ENCODE data around the gene KCNG1.
A peak's percentile ranks its signal among the peaks of the same experiment; 100 is the strongest.
"Not testable (repeated sequence)": the region's sequence is repeated elsewhere in the genome, so short reads cannot be mapped to it uniquely, and the experiment has no call there.

Gene KCNG1

DNA sequence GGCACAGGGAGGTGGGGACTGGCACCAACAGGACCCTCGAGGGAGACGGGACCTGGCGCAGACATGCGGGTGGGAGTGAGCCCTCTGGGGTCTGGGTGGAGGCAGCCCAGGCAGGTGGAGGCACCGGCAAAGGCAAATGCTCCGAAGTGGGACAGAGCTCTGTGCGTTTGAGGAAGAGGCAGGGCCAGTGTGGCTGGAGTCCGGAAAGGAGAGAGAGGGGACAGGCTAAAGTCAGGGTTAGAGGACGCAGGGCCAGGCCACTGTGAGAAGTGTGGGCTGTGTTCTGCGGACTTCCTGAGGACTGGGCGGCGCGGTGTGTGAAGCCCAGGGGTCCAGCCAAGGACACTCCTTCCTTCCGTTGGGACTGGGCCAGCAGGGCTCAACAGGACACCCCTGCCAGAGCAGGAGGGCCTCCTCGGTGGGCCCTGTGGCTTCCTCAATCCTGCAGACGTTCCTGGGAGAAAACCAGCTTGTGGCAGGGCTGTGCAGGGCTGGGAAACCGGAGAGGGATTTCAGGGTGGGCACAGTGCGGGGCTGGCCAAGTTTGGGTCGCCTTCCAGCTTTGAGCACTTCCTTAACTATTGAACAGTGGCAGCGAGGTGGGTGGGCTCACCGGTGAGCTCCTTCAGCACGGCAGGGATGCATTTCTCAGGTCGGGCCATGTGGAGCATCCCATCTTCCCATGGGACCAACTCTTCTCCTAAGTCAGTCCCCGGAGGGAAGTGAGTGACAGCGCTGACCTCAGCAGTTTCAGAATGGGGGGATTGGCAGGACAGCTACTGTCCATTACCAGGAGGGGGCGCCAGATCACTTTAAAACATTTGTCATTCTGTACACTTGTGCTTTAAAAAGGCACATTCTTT is 41.8 kb downstream of the KCNG1 start:
- DNase-seq = peak; percentile 89

DNA sequence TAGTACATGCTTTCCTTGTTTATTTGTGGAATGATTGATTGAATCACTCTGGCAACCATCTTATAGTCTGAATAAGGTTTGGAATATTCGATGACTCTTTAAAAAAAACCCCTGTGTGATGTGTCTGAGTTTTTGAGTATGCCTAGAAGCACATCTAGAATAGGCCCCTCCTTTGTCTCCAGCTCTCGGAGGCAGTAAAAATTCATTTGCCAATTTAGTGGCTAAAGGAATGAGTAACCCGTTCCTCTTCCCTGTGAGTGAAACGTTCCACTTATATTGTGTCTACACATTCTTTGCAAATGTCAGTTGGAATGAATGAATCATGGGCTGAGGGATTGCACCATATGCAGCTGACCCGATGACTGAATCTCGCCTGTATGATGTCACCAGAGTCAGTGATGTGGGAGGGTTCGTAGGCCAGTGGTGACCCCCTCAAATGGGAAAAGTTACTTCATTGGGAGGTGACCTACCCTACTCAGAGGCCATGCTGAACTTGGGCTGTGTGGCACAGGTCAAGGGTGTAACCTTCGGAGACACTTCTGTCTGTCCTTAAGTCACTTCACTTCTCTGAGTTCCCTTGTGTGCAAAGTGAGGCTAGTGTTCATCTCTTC is 42.7 kb downstream of the KCNG1 start:
- DNase-seq = no peak

DNA sequence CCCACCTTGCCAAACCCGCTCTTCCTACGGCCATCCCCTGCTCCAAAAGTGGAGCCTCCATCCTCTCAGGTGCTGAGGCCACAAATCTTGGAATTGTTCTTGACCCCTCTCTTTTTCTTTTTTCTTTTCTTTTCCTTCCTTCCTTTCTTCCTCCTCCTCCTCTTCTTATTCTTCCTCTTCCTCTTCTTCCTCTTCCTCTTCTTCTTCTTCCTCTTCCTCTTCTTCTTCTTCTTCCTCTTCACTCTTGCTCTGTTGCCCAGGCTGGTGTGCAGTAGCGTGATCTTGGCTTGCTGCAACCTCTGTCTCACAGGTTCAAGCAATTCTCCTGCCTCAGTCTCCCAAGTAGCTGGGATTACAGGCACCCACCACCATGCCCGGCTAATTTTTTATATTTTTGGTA is 44.4 kb downstream of the KCNG1 start:
- DNase-seq = not testable (repeated sequence)

DNA sequence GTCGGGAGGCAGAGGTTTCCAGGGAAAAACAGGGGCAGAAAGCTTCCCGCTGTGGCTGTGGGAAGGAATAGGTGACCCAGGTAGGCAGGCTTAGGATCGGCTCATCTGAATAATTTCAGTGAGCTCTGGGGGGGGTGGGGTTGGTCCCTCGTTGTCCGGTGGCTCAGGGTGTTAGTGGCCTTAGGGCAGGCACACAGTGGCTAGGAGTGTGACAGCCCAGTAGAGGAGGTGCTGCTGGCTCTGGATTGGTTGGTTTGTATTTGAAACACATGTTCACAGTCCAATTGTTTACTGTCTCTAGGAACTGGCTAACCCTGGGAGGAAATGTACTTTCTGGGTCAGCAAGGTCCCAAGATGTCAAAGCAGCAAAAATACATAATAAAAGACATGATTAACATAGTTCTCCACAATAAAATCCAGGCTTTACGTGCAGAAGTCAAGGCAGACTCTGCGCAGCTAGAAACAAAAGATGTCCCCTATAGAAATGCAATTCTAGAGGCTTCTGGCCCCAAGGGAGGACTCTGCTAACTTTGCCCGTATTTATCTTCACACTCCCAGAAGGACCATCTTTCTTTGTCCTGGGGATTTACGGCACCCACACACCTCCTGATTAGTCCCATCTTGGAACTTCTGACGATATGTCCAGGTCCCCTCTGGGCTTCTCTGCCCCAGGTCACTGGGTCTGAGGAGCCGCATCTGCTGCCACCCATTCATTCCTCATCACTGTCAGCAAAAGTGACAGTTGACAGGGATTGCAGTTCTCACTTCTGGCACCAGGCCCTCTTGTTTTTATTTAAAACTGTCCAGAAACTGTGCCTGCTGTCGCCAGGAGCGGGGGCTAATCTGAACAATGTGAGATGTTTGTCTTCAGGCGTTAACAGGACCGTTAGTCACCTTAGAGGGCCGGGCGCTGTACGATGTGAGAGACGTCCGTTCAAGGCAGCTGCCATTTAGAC is 45.6 kb downstream of the KCNG1 start:
- DNase-seq = no peak

DNA sequence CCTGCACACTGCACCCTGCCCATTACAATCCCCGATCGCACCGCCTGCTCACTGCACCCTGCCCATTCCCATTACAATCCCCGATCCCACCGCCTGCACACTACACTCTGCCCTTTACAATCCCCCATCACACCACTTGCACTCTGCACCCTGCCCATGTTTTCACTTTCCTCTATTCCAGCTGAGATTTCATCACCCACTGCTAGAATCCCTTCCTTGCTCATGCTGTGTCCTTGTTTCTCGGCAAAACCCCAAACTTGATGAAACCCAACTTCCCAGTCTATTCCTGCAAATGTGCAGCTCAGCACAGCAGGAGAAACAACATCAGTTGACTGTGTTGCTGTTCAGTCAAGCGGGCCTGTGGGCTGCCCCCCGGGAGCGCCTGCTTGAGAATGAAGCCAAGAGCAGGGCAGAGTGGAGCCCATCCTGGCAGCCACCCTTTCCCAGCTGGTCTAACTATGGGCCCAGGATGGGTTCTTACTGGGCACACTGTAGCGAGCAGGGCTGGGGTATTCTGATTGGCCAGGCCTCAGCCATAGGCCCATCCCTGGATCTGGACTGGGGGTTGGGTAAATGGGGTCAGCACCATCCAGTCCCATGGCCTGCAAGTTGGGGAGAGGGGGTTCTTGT is 47.1 kb downstream of the KCNG1 start:
- no peak for DNase-seq

DNA sequence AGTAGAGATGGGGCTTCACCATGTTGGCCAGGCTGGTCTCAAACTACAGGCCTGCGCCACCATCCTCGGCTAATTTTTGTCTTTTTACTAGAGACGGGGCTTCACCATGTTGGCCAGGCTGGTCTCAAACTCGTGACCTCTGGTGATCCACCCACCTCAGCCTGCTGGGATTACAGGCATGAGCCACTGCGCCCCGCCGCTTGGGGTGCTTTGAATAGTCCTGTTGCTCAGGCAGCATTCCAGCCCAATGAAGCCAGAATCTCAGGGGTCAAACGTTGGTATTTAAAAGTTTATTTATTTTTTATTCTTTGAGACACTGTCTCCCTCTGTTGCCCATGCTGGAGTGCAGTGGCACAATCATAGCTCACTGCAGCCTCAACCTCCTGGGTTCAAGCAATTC is 53.0 kb downstream of the KCNG1 start:
- DNase-seq = no peak

DNA sequence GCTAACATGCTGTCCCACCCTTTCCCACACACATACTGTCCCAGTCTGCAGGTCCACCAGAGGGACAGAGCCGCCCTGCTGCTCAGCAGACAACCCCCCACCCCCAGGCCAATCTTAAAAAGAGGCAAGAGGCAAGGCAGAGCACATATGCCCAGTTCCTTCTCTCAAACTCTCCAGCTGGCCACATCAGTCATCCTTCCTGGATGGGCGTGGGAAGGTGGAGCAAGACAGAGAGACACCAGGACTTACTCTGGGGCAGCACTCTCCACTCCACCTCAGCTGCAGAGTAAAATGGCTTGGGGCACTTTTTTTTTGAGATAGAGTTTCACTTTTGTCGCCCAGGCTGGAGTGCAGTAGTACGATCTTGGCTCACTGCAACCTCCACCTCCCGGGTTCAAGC is 53.5 kb downstream of the KCNG1 start:
- no peak for DNase-seq

DNA sequence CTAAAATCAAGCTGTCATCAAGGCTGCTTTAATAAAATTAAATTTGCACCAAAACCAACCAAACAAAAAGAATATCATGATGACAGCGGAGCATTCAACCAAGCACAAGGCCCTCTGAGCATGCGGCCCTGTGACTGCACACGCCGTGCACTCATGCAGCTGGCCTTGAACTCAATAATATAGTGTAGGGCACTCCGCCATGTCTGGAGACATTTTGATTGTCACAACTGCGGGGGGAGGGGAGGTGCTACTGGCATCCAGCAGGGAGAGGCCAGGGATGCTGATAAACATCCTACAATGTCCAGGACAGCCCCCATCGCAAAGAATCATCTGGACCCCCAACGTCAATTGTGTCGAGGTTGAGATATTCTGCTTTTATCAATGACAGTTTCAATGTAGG is 54.6 kb downstream of the KCNG1 start:
- DNase-seq = peak; percentile 28

DNA sequence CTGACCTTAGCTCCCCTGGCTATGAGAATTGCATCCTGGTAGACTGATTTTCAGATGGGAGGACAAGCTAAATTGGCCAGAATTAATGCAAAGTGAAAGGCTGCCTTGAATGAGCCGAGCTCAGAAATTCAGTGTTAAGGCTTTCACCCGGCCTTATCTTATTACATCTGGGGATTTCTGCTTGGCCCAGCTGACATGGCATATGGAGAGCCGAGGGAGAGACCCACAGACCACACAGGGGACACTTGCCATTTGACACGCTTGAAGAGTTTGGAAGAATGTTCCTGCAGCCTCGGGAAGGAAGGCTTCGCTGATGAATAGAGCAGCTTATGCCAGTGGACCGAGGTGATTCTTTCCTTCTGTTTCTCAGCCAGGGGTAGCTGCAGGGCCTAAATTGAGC is 55.3 kb downstream of the KCNG1 start:
- DNase-seq = peak; percentile 95

DNA sequence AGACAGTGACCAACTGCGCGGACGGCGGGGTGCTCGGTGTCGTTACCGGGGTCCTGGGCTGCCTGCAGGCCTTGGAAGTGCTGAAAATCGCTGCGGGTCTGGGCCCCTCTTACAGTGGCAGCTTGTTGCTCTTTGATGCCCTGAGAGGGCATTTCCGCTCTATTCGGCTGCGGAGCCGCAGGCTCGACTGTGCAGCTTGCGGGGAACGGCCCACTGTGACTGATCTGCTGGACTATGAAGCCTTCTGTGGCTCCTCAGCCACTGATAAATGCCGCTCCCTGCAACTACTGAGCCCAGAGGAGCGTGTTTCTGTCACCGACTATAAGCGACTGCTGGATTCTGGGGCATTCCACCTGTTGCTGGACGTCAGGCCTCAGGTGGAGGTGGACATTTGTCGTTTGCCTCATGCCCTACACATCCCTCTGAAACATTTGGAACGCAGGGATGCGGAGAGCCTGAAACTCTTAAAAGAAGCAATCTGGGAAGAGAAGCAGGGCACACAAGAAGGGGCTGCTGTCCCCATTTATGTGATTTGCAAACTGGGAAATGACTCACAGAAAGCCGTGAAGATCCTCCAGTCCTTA is 63.3 kb downstream of the KCNG1 start:
- no peak for DNase-seq

DNA sequence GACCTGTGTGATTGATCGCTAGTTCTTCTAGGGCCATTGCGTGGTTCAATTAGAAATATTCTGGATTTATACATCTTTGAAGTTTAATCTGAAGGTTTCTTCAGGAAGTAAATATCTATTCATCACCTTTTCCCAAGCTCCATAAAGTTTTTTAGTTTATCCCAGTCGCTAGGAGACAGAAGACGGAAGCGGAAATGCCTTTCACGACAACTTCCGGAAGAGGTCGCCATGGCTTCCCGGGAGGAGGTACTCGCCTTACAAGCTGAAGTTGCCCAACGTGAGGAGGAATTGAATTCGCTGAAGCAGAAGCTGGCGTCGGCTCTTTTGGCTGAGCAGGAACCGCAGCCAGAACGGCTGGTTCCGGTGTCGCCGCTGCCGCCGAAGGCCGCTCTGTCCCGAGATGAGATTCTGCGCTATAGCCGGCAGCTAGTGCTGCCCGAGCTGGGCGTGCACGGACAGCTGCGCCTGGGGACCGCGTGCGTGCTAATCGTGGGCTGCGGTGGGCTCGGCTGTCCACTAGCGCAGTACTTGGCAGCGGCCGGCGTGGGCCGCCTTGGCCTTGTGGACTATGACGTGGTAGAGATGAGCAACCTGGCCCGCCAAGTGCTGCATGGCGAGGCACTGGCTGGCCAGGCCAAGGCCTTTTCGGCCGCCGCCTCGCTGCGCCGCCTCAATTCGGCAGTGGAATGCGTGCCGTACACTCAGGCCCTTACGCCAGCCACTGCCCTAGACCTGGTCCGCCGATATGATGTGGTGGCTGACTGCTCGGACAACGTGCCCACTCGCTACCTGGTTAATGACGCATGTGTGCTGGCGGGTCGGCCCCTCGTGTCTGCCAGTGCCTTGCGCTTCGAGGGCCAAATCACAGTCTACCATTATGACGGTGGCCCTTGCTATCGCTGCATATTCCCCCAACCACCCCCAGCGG is 64.0 kb downstream of the KCNG1 start, which contains the start of gene MOCS3:
TSS of gene MOCS3 (plus strand) at position 204 of the 928 bp plus-strand sequence. CDS start at position 229, 25 bp downstream.
- DNase-seq = peak; percentile 96

DNA sequence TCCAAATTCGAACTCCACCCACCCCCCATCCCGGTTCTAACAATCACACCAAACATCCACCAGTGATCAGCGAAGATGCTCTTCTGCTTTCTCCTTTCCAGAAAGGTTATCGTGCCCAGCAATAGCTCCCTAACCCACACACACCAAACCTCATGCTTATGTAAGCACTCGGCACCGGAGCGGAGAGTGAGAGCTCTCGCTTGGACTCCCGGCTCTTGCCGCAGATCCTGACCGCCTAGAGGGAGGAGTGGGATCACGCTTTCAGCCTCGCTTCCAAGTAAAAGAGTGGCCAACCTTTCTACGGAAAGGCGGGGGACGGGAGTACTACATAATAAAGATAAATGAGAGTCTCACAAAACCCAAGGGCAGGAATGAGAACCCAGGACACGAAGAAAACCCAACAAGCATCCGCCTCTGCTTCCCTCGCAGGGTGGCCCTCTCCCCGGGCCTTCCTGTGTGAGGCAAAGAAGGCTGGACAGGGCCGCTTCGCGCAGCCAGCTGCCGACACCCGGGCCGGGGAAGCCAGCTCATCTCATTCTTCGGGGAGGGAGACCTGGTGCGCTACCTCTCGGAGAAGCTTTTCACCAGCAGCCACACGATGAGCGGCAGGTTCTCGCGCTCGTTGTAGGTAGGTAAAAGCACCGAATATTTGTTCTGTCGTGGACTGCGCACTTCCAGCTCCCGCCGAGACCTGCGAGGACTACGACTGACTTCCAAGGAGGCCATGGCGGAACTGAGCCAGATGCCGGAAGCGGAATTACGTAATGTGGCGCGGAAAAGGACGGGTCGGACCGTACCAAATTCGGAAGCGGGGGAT is 64.9 kb downstream of the KCNG1 start, which contains the start of gene DPM1:
TSS of gene DPM1 (minus strand) at position 735 of the 817 bp plus-strand sequence. CDS start at position 726, 9 bp downstream.
- peak; percentile 96 for DNase-seq

DNA sequence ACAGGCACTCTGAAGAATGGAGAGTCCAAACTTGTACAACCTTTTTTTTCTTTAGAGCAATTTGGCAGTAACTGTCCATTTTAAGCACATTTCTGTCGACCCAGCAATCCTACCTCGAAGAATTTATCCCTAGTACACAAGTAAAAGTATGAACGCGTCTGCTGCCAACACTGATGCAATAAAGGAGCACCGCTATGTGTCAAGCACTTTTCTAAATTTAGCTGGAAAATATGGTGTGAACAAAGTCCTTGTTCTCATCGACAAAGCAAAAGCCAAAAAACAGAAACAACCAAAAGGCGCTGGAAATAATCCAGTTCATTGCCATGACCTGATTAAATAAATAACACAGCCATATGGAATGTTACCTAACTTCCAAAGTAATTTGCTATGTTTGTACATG is 65.6 kb downstream of the KCNG1 start:
- DNase-seq = no peak

DNA sequence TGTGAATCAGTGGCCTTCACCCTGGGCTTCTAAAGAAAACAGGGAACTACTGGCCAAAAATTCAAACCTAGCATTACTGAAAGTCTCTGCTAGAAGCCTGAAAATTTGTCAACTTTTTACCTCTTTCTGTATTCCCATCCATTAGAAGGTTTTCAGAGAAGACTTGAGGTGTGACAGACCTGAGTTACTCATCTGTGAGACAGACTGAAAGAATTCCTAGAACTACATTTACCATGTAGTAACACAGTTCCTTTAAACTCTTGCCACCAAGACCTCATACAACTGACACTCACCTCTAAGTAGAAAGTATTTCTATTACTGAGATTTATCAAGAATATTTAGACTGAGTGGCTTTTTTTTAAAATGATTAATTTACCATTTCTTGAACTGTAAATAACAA is 69.1 kb downstream of the KCNG1 start:
- DNase-seq = no peak
